Heart left ventricle (tissue), 13 donors: ENCODE data around the gene SEC24C.

Experiments used
- CTCF ChIP-seq, 12 donors: fragments of 200-600 bp; sonication (generic) in 4 of 12; IDR thresholded peaks; one replicate each; pipeline versions ENCODE4 v1.5.0 to v1.8.0; 2018 to 2022; ENCODE audit warnings: antibody characterized with exemption in 12 of 12, mild to moderate bottlenecking in 5 of 12
- POLR2A ChIP-seq, 2 donors: fragments of 450-650 bp; IDR thresholded peaks; one replicate each; pipeline ENCODE4 v1.6.1; 2017; ENCODE audit warnings: antibody characterized with exemption in 2 of 2, mild to moderate bottlenecking in 2 of 2, moderate library complexity in 2 of 2
- donor health status: ischemic (EF 13 %, LVEDD 7.1; RV severe dilation, severe dysfunction).
- donor health status: DM: no; HTN: yes; CAD: no.
- donor health status: DM: no; HTN: no; CAD: no.
- donor health status: ischemic (EF 25% LVEDD 6.9; RV normal size, moderate dysfunction).
- donor health status: ischemic (EF 25% LVEDD 5.7; RV mildly dilated, moderate dysfunction).
- donor health status: ischemic (EF 35%, LVEDD 5.7; RV mildly dilated, moderate dysfunction).
- donor health status: nonischemic (EF 11% LVEDD 7.7; RV severe dilation, severe dysfunction).
- donor health status: DM: yes; HTN: yes; CAD: no.
- donor health status: PGD.
- donor health status: ischemic (EF 29% LVEDD 5.4; RV normal size, mild dysfunction).
- donor health status: nonischemic (EF 23%, LVEDD 6.1; RV moderate dilation, normal function).

DNA sequence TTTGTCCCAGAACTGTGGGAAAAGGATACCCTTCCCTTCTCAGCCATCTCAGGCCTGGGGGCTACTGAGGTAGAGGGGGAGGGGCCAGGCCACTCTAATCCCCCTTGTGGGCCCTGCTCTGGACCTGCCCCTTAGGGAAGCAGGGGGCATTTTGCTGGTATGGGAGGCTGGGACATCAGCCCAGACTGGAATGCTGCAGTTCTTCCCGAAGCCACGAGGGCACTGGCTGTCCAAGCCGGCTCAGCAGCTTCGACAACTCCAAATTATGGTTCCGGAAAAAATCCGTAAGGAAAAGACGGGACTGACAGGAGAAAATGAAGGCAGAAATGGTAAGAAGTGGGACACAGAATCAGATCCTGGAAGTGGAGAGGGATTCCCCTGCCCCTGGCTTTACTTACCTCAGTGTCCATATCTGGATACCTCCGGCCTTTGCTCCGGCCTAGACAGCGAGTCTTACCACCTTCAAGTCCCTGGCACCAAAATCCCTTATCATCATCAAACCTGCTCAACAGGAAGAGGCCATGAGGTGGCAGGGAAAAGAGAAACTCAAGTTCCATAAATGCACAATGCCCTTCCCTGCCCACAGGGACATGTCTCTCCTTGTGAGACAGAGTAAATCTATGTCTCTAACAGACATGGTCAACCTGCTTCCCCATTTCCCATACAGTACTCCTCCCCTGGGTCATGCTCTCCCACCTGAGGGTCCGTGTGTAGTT lies 58.3 kb downstream of the SEC24C start:
- TF ChIP-seq CTCF (IDR thresholded peaks at IDR 0.05) (no peak), POLR2A (IDR thresholded peaks at IDR 0.05) (no peak)
